IMR-90 (cell line): Measurements from ENCODE around the gene MAP3K9. TPM values are rescaled to one million over a fixed set of nuclear protein-coding genes. Genes with fewer than 3 reads are reported as not detected.

Source experiments
- ATAC-seq: fragments of 200-7000 bp; cut with Tn5 transposase; 2 replicates; pipeline ENCODE4 v1.9.1; 2020; ENCODE audit warnings: low read depth, mild to moderate bottlenecking, moderate library complexity
- BruUV-seq: library from RNA; stranded (reverse); fragments of 400-500 nt; replicated peaks from 2 replicates; lab custom pipeline; 2021; lab: Mats Ljungman, UMichigan
- CTCF ChIA-PET: fragments of 300-600 bp; formaldehyde crosslinking; extraction: SDS; loops from one replicate; lab custom pipeline; 2021; ENCODE audit warnings: antibody characterized with exemption; lab: Yijun Ruan, JAX
- POLR2A ChIA-PET: fragments of 300-600 bp; sonication (Branson Sonifier 250); formaldehyde crosslinking; loops from one replicate; lab custom pipeline; 2022; ENCODE audit warnings: antibody characterized with exemption; ENCODE audit not compliant: unreplicated experiment; lab: Charles Lee
- DNase-seq: peaks from one replicate; pipeline ENCODE4 v3.0.0; 2013
- H2AFZ ChIP-seq: replicated peaks from 2 replicates; pipeline ENCODE3; 2013; ENCODE audit warnings: low read length, mild to moderate bottlenecking; ENCODE audit not compliant: poor library complexity
- H2AK5ac ChIP-seq: 2 replicates; pipeline ENCODE4 v1.6.1; 2013; ENCODE audit warnings: low read depth, low read length, inconsistent platforms
- H2AK9ac ChIP-seq: replicated peaks from 2 replicates; pipeline ENCODE3; 2013; ENCODE audit warnings: mild to moderate bottlenecking, low read depth, low read length, moderate library complexity; ENCODE audit not compliant: poor library complexity
- H2BK120ac ChIP-seq: 2 replicates; pipeline ENCODE4 v1.6.1; 2013; ENCODE audit warnings: low read depth, low read length, inconsistent platforms
- H2BK15ac ChIP-seq: 3 replicates; pipeline ENCODE4 v1.6.1; 2013; ENCODE audit warnings: low read depth, low read length, inconsistent platforms
- H2BK20ac ChIP-seq: 2 replicates; pipeline ENCODE4 v1.6.1; 2013; ENCODE audit warnings: low read depth, mild to moderate bottlenecking, inconsistent platforms, low read length, moderate library complexity
- H2BK5ac ChIP-seq: 2 replicates; pipeline ENCODE4 v1.6.1; 2013; ENCODE audit warnings: mild to moderate bottlenecking, low read depth, low read length, inconsistent platforms; ENCODE audit not compliant: poor library complexity, severe bottlenecking
- H3K14ac ChIP-seq: replicated peaks from 2 replicates; pipeline ENCODE4 v1.6.1; 2013; ENCODE audit warnings: low read depth, low read length, inconsistent platforms
- H3K18ac ChIP-seq: 2 replicates; pipeline ENCODE4 v1.6.1; 2013; ENCODE audit warnings: low read depth, low read length, control low read depth
- H3K23ac ChIP-seq: 2 replicates; pipeline ENCODE4 v1.6.1; 2013; ENCODE audit warnings: low read depth, low read length, inconsistent platforms
- H3K27ac ChIP-seq: 2 replicates; pipeline ENCODE4 v1.5.1; 2013; ENCODE audit warnings: mild to moderate bottlenecking, control low read depth, low read length; ENCODE audit not compliant: insufficient read depth
- H3K27me3 ChIP-seq: 2 replicates; pipeline ENCODE4 v1.6.1; 2013; ENCODE audit warnings: low read length; ENCODE audit not compliant: control insufficient read depth, insufficient read depth
- H3K36me3 ChIP-seq: 2 replicates; pipeline ENCODE4 v1.6.1; 2013; ENCODE audit warnings: low read length, mixed read lengths; ENCODE audit not compliant: control insufficient read depth, insufficient read depth
- H3K4ac ChIP-seq: 2 replicates; pipeline ENCODE4 v1.6.1; 2013; ENCODE audit warnings: low read depth, low read length, inconsistent platforms
- H3K4me1 ChIP-seq: 2 replicates; pipeline ENCODE4 v1.6.1; 2013; ENCODE audit warnings: low read length, mixed read lengths; ENCODE audit not compliant: control insufficient read depth, insufficient read depth
- H3K4me2 ChIP-seq: 2 replicates; pipeline ENCODE4 v1.6.1; 2013; ENCODE audit warnings: low read depth, mild to moderate bottlenecking, control low read depth, low read length, moderate library complexity
- H3K4me3 ChIP-seq: 2 replicates; pipeline ENCODE4 v1.5.1; 2013; ENCODE audit warnings: low read depth, mild to moderate bottlenecking, control low read depth, low read length, moderate library complexity; ENCODE audit not compliant: insufficient read depth
- H3K56ac ChIP-seq: 2 replicates; pipeline ENCODE4 v1.6.1; 2013; ENCODE audit warnings: low read length, inconsistent platforms; ENCODE audit not compliant: insufficient read depth; ENCODE audit errors: extremely low read depth
- H3K79me1 ChIP-seq, 2 experiments: 2 replicates each; pipeline ENCODE4 v1.6.1; 2013; ENCODE audit warnings: low read length in 2 of 2, inconsistent platforms in 1 of 2, low read depth in 1 of 2
- H3K9ac ChIP-seq: 2 replicates; pipeline ENCODE4 v1.6.1; 2013; ENCODE audit warnings: low read depth, low read length, control low read depth
- H3K9me1 ChIP-seq: 2 replicates; pipeline ENCODE4 v1.6.1; 2013; ENCODE audit warnings: low read length, inconsistent platforms; ENCODE audit not compliant: insufficient read depth
- H3K9me3 ChIP-seq: 2 replicates; pipeline ENCODE4 v1.6.1; 2013; ENCODE audit warnings: low read length; ENCODE audit not compliant: control insufficient read depth, insufficient read depth
- H4K20me1 ChIP-seq: 2 replicates; pipeline ENCODE4 v1.6.1; 2013; ENCODE audit warnings: low read length, inconsistent platforms; ENCODE audit not compliant: insufficient read depth
- H4K5ac ChIP-seq: 2 replicates; pipeline ENCODE4 v1.6.1; 2013; ENCODE audit warnings: mild to moderate bottlenecking, low read depth, low read length, control low read depth
- H4K8ac ChIP-seq, 2 experiments: 2 replicates each; pipeline ENCODE4 v1.6.1; 2013; ENCODE audit warnings: low read depth in 2 of 2, low read length in 2 of 2, control low read depth in 1 of 2, inconsistent platforms in 1 of 2
- H4K91ac ChIP-seq: 2 replicates; pipeline ENCODE4 v1.6.1; 2013; ENCODE audit warnings: low read depth, low read length, inconsistent platforms; ENCODE audit not compliant: insufficient read depth
- BHLHE40 ChIP-seq: fragments of 150-350 bp; IDR thresholded peaks from 2 replicates; pipeline ENCODE4 v1.6.1; 2016; ENCODE audit warnings: mild to moderate bottlenecking, low read depth, low read length
- MAFK ChIP-seq: IDR thresholded peaks from 2 replicates; pipeline ENCODE4 v1.6.1; 2012; ENCODE audit warnings: low read depth, low read length, improper control_type of control experiment
- MAZ ChIP-seq: IDR thresholded peaks from 2 replicates; pipeline ENCODE4 v1.6.1; 2012; ENCODE audit warnings: low read depth, mild to moderate bottlenecking, low read length, improper control_type of control experiment, moderate library complexity, borderline replicate concordance
- POLR2A ChIP-seq: IDR thresholded peaks from 2 replicates; pipeline ENCODE4 v1.6.1; 2012; ENCODE audit warnings: mild to moderate bottlenecking, low read depth, low read length
- RAD21 ChIP-seq: IDR thresholded peaks from 2 replicates; pipeline ENCODE4 v1.6.1; 2012; ENCODE audit warnings: low read length, improper control_type of control experiment
- dilution Hi-C: fragments of 300-500 bp; cut with HindIII; formaldehyde crosslinking; loops from one replicate; pipeline ENCODE4 v1.14.3; 2018; ENCODE audit warnings: low sequenced_read_pairs; ENCODE audit not compliant: unreplicated experiment
- in situ Hi-C: fragments of 300-500 bp; cut with MboI; formaldehyde crosslinking; loops from 3 replicates; pipeline ENCODE4 v1.14.3; 2019; ENCODE audit warnings: low sequenced_read_pairs, inconsistent platforms, mixed read lengths
- intact Hi-C: fragments of 100-400 bp; cut with micrococcal nuclease; formaldehyde crosslinking; loops from 2 replicates; pipeline ENCODE4 v1.10.0; 2022
- polyA plus RNA-seq, 3 experiments: library from polyadenylated mRNA; depleted of rRNA; stranded (reverse); fragments of >200 nt; gene quantifications; 2 replicates each; pipeline ENCODE4 v1.2.3, GENCODE V29; 2012; ENCODE audit warnings: low replicate concordance in 1 of 3
- total RNA-seq: library from RNA; depleted of rRNA; stranded (reverse); fragments of >200 nt; gene quantifications from 2 replicates; pipeline ENCODE4 v1.2.3, GENCODE V29; 2012
- TF ChIP-seq, protein P1 (sequence below): conservative IDR thresholded peaks from 2 replicates; pipeline ENCODE4 v1.5.1; 2012; ENCODE audit warnings: mild to moderate bottlenecking, low read depth, low read length, improper control_type of control experiment
- TF ChIP-seq, protein P2 (sequence below): fragments of 150-350 bp; IDR thresholded peaks from 2 replicates; pipeline ENCODE4 v1.6.1; 2016; ENCODE audit warnings: low read depth, mild to moderate bottlenecking, low read length, moderate library complexity, borderline replicate concordance
- TF ChIP-seq, protein P3 (sequence below): fragments of 150-350 bp; IDR thresholded peaks from 2 replicates; pipeline ENCODE4 v1.6.1; 2017; ENCODE audit warnings: mild to moderate bottlenecking, antibody characterized with exemption, low read length, low read depth

The MAP3K9 gene
- total and polyA plus RNA-seq, 2 of the 4 experiments (the other 2 are of a cell fraction), result 0.17 to 0.18 TPM

DNA sequence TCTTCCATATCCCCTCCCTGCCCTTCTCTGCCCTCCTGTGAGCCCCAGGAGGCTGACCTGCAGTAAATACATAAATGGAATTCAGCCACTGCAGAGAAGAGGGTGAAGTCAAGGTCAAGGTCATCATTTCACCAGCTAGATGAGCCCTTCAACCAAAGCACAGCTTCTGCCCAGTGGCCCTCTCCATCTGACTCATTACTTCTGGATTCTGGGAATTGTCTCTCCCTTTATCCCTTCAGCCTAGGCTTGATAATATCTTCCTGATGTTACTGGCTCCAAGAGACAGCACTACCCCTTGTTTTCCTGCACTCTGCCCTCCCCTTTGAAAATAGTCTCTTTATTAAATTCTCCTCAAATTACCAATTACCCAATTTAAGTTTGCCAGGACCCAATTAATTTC, 103.1 kb downstream of the MAP3K9 start:
- Histone ChIP-seq H3K9me3 (no peaks in the 10 kb centered on the region), H2AFZ (no peak overlapping the region), H4K91ac (no peak overlapping the region), H2AK9ac (no peak overlapping the region), H3K36me3 (no peaks in the 10 kb centered on the region), H3K14ac (no peak overlapping the region), H2BK120ac (no peak overlapping the region), H4K8ac (no peak overlapping the region), H3K4me3 (no peak overlapping the region), H3K18ac (no peak overlapping the region), H2BK20ac (no peak overlapping the region), H4K5ac (no peak overlapping the region), H3K9me1 (no peaks in the 10 kb centered on the region), H3K27ac (no peak overlapping the region), H3K79me1 (no peaks in the 10 kb centered on the region), H2BK5ac (no peak overlapping the region), H3K23ac (no peak overlapping the region), H2AK5ac (no peak overlapping the region), H3K9ac (no peak overlapping the region), H3K4me2 (no peak overlapping the region), H3K4me1 (no peaks in the 10 kb centered on the region), H4K20me1 (no peaks in the 10 kb centered on the region), H3K4ac (no peak overlapping the region), H3K56ac (no peak overlapping the region), H2BK15ac (no peak overlapping the region), H3K27me3 (peaks cover 7% of the 10 kb centered on the region; the same call in 1 of the 2 replicates)
- ChIA-PET POLR2A (no interaction called here), CTCF (no interaction called here)
- in situ Hi-C loops, result no loop called here
- intact Hi-C loops, result no loop called here
- dilution Hi-C loops, result no loop called here
- ATAC-seq (no peak), DNase-seq (no peak)
- no TSS peak for BruUV-seq
- TF ChIP-seq, protein P1, sequence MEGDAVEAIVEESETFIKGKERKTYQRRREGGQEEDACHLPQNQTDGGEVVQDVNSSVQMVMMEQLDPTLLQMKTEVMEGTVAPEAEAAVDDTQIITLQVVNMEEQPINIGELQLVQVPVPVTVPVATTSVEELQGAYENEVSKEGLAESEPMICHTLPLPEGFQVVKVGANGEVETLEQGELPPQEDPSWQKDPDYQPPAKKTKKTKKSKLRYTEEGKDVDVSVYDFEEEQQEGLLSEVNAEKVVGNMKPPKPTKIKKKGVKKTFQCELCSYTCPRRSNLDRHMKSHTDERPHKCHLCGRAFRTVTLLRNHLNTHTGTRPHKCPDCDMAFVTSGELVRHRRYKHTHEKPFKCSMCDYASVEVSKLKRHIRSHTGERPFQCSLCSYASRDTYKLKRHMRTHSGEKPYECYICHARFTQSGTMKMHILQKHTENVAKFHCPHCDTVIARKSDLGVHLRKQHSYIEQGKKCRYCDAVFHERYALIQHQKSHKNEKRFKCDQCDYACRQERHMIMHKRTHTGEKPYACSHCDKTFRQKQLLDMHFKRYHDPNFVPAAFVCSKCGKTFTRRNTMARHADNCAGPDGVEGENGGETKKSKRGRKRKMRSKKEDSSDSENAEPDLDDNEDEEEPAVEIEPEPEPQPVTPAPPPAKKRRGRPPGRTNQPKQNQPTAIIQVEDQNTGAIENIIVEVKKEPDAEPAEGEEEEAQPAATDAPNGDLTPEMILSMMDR, result no peak
- TF ChIP-seq BHLHE40, result no peak
- TF ChIP-seq RAD21, result no peak
- TF ChIP-seq MAZ, result no peak
- TF ChIP-seq POLR2A, result no peak
- TF ChIP-seq, protein P2, sequence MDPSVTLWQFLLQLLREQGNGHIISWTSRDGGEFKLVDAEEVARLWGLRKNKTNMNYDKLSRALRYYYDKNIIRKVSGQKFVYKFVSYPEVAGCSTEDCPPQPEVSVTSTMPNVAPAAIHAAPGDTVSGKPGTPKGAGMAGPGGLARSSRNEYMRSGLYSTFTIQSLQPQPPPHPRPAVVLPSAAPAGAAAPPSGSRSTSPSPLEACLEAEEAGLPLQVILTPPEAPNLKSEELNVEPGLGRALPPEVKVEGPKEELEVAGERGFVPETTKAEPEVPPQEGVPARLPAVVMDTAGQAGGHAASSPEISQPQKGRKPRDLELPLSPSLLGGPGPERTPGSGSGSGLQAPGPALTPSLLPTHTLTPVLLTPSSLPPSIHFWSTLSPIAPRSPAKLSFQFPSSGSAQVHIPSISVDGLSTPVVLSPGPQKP, result no peak
- TF ChIP-seq, protein P3, sequence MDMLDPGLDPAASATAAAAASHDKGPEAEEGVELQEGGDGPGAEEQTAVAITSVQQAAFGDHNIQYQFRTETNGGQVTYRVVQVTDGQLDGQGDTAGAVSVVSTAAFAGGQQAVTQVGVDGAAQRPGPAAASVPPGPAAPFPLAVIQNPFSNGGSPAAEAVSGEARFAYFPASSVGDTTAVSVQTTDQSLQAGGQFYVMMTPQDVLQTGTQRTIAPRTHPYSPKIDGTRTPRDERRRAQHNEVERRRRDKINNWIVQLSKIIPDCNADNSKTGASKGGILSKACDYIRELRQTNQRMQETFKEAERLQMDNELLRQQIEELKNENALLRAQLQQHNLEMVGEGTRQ, result no peak
- TF ChIP-seq MAFK, result no peak
